ENCODE data around the gene OTUB1.

The OTUB1 gene

GRCh38 chr11:64038500-64038899 lies 52.3 kb downstream of the OTUB1 start:
- ATAC-seq (ENCODE audit: low read depth) (no peak), DNase-seq (ENCODE audit: low spot score) (no peak)
- Histone ChIP-seq H3K27ac (ENCODE audit: poor library complexity, severe bottlenecking) (no peak overlapping the region), H3K4me1 (ENCODE audit: insufficient read depth, poor library complexity, severe bottlenecking) (no peaks in the 10 kb centered on the region), H3K27me3 (ENCODE audit: insufficient read depth, poor library complexity, severe bottlenecking) (peaks cover 32% of the 10 kb centered on the region), H3K9me3 (ENCODE audit: severe bottlenecking) (no peaks in the 10 kb centered on the region), H3K36me3 (ENCODE audit: low read depth) (no peaks in the 10 kb centered on the region), H3K4me3 (ENCODE audit: severe bottlenecking) (no peak overlapping the region)
- TF ChIP-seq CTCF (IDR thresholded peaks at IDR 0.05; ENCODE audit: poor library complexity, severe bottlenecking), result no peak

GRCh38 chr11:64039012-64039665 lies 52.9 kb downstream of the OTUB1 start:
- Histone ChIP-seq H3K4me3 (ENCODE audit: severe bottlenecking) (no peak overlapping the region), H3K4me1 (ENCODE audit: insufficient read depth, poor library complexity, severe bottlenecking) (no peaks in the 10 kb centered on the region), H3K27me3 (ENCODE audit: insufficient read depth, poor library complexity, severe bottlenecking) (peaks cover 26% of the 10 kb centered on the region), H3K36me3 (ENCODE audit: low read depth) (no peaks in the 10 kb centered on the region), H3K27ac (ENCODE audit: poor library complexity, severe bottlenecking) (no peak overlapping the region), H3K9me3 (ENCODE audit: severe bottlenecking) (no peaks in the 10 kb centered on the region)
- TF ChIP-seq CTCF (IDR thresholded peaks at IDR 0.05; ENCODE audit: poor library complexity, severe bottlenecking), result no peak
- DNase-seq (ENCODE audit: low spot score) (no peak), ATAC-seq (ENCODE audit: low read depth) (no peak)

GRCh38 chr11:64040684-64041322 lies 54.6 kb downstream of the OTUB1 start:
- Histone ChIP-seq H3K36me3 (ENCODE audit: low read depth) (no peaks in the 10 kb centered on the region), H3K27me3 (ENCODE audit: insufficient read depth, poor library complexity, severe bottlenecking) (peaks cover 13% of the 10 kb centered on the region), H3K4me3 (ENCODE audit: severe bottlenecking) (no peak overlapping the region), H3K4me1 (ENCODE audit: insufficient read depth, poor library complexity, severe bottlenecking) (no peaks in the 10 kb centered on the region), H3K27ac (ENCODE audit: poor library complexity, severe bottlenecking) (no peak overlapping the region), H3K9me3 (ENCODE audit: severe bottlenecking) (no peaks in the 10 kb centered on the region)
- TF ChIP-seq CTCF (IDR thresholded peaks at IDR 0.05; ENCODE audit: poor library complexity, severe bottlenecking), result peak; percentile 24
- ATAC-seq (ENCODE audit: low read depth) (no peak), DNase-seq (ENCODE audit: low spot score) (no peak)

GRCh38 chr11:64041846-64042245 lies 55.6 kb downstream of the OTUB1 start:
- ATAC-seq (ENCODE audit: low read depth), result no peak
- H3K27ac ChIP-seq (ENCODE audit: poor library complexity, severe bottlenecking), result no peak overlapping the region
- no peaks in the 10 kb centered on the region for H3K9me3 ChIP-seq (ENCODE audit: severe bottlenecking)
- no peak for TF ChIP-seq CTCF (IDR thresholded peaks at IDR 0.05; ENCODE audit: poor library complexity, severe bottlenecking)
- no peaks in the 10 kb centered on the region for H3K4me1 ChIP-seq (ENCODE audit: insufficient read depth, poor library complexity, severe bottlenecking)
- no peak for DNase-seq (ENCODE audit: low spot score)
- H3K4me3 ChIP-seq (ENCODE audit: severe bottlenecking), result no peak overlapping the region
- peaks cover 4% of the 10 kb centered on the region for H3K27me3 ChIP-seq (ENCODE audit: insufficient read depth, poor library complexity, severe bottlenecking)
- no peaks in the 10 kb centered on the region for H3K36me3 ChIP-seq (ENCODE audit: low read depth)

- H3K36me3 ChIP-seq (ENCODE audit: low read depth), result no peaks in the 10 kb centered on the region
- H3K4me3 ChIP-seq (ENCODE audit: severe bottlenecking), result no peak overlapping the region
- H3K9me3 ChIP-seq (ENCODE audit: severe bottlenecking), result no peaks in the 10 kb centered on the region
- no peak for DNase-seq (ENCODE audit: low spot score)
- H3K27ac ChIP-seq (ENCODE audit: poor library complexity, severe bottlenecking), result no peak overlapping the region
- H3K27me3 ChIP-seq (ENCODE audit: insufficient read depth, poor library complexity, severe bottlenecking), result no peaks in the 10 kb centered on the region
- no peak for TF ChIP-seq CTCF (IDR thresholded peaks at IDR 0.05; ENCODE audit: poor library complexity, severe bottlenecking)
- no peak for ATAC-seq (ENCODE audit: low read depth)
- H3K4me1 ChIP-seq (ENCODE audit: insufficient read depth, poor library complexity, severe bottlenecking), result no peaks in the 10 kb centered on the region
Measured at GRCh38 chr11:64042301-64042700, 56.1 kb downstream of the OTUB1 start.
